ENCODE measurements around the gene GOLGB1.

GRCh38 chr3:121627211-121627610 is 122.3 kb downstream of the GOLGB1 start:
- TF ChIP-seq, protein P1, sequence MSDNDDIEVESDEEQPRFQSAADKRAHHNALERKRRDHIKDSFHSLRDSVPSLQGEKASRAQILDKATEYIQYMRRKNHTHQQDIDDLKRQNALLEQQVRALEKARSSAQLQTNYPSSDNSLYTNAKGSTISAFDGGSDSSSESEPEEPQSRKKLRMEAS (IDR thresholded peaks at IDR 0.05; ENCODE audit: insufficient read depth, insufficient read length): no peak
- TF ChIP-seq FOS (IDR thresholded peaks at IDR 0.05; ENCODE audit: borderline replicate concordance, insufficient read depth, low read length) (no peak), POLR2AphosphoS5 (IDR thresholded peaks at IDR 0.05; ENCODE audit: insufficient read depth, low read depth, low read length) (no peak), POLR2A (IDR thresholded peaks at IDR 0.05; ENCODE audit: low read depth, low read length) (no peak), EZH2 (IDR thresholded peaks at IDR 0.05; ENCODE audit: borderline replicate concordance, low read depth, low read length, severe bottlenecking) (no peak), MYC (IDR thresholded peaks at IDR 0.05; ENCODE audit: low read depth, low read length) (no peak), GATA2 (IDR thresholded peaks at IDR 0.05; ENCODE audit: insufficient read depth, insufficient read length, low read depth, low read length) (no peak)
- TF ChIP-seq, protein P2, sequence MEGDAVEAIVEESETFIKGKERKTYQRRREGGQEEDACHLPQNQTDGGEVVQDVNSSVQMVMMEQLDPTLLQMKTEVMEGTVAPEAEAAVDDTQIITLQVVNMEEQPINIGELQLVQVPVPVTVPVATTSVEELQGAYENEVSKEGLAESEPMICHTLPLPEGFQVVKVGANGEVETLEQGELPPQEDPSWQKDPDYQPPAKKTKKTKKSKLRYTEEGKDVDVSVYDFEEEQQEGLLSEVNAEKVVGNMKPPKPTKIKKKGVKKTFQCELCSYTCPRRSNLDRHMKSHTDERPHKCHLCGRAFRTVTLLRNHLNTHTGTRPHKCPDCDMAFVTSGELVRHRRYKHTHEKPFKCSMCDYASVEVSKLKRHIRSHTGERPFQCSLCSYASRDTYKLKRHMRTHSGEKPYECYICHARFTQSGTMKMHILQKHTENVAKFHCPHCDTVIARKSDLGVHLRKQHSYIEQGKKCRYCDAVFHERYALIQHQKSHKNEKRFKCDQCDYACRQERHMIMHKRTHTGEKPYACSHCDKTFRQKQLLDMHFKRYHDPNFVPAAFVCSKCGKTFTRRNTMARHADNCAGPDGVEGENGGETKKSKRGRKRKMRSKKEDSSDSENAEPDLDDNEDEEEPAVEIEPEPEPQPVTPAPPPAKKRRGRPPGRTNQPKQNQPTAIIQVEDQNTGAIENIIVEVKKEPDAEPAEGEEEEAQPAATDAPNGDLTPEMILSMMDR (IDR thresholded peaks at IDR 0.05; ENCODE audit: extremely low read depth in 1 of 2, insufficient read depth in 1 of 2, low read depth in 1 of 2, low read length in 2 of 2): no peak
